KOPT-K1 (cell line): ENCODE data around the gene WDR5B.

ENCODE experiments used
- H3K27ac ChIP-seq: fragments of 200-600 bp; sonication (generic); 2 replicates; pipeline ENCODE4 v1.5.1; 2016; ENCODE audit warnings: antibody characterized with exemption, mild to moderate bottlenecking, low read depth, low read length; ENCODE audit not compliant: poor library complexity, severe bottlenecking
- H3K36me3 ChIP-seq: fragments of 200-600 bp; sonication (generic); 2 replicates; pipeline ENCODE4 v1.5.1; 2017; ENCODE audit warnings: antibody characterized with exemption, mild to moderate bottlenecking, low read length, moderate library complexity; ENCODE audit not compliant: insufficient read depth
- H3K9me3 ChIP-seq: fragments of 200-600 bp; sonication (generic); 2 replicates; pipeline ENCODE4 v1.5.1; 2017; ENCODE audit warnings: antibody characterized with exemption, low read length, mild to moderate bottlenecking; ENCODE audit not compliant: insufficient read depth, poor library complexity, severe bottlenecking

Gene WDR5B

GRCh38 chr3:122421836-122422235 is 6.0 kb upstream of the WDR5B start:
- Histone ChIP-seq H3K36me3 (peaks cover 59% of the 10 kb centered on the region), H3K27ac (no peak overlapping the region), H3K9me3 (no peaks in the 10 kb centered on the region)

- Histone ChIP-seq H3K9me3 (no peaks in the 10 kb centered on the region), H3K36me3 (peaks cover 52% of the 10 kb centered on the region), H3K27ac (no peak overlapping the region)
Measured at GRCh38 chr3:122421101-122421500, 5.2 kb upstream of the WDR5B start.

- H3K27ac ChIP-seq = peak overlapping the region; percentile 87
- H3K36me3 ChIP-seq = peaks cover 35% of the 10 kb centered on the region
- H3K9me3 ChIP-seq = no peaks in the 10 kb centered on the region
Measured at GRCh38 chr3:122416966-122417365, 1.1 kb upstream of the WDR5B start.

GRCh38 chr3:122415104-122415744 is 638 bp downstream of the WDR5B start:
- peak overlapping the region; percentile 87 for H3K27ac ChIP-seq
- H3K9me3 ChIP-seq = no peaks in the 10 kb centered on the region
- peaks cover 44% of the 10 kb centered on the region for H3K36me3 ChIP-seq

GRCh38 chr3:122414391-122414790 is 1.5 kb downstream of the WDR5B start:
- Histone ChIP-seq H3K9me3 (no peaks in the 10 kb centered on the region), H3K27ac (no peak overlapping the region), H3K36me3 (peaks cover 50% of the 10 kb centered on the region)

GRCh38 chr3:122410639-122411038 is 5.2 kb downstream of the WDR5B start:
- Histone ChIP-seq H3K27ac (no peak overlapping the region), H3K9me3 (no peaks in the 10 kb centered on the region), H3K36me3 (peaks cover 87% of the 10 kb centered on the region)

- no peaks in the 10 kb centered on the region for H3K9me3 ChIP-seq
- no peak overlapping the region for H3K27ac ChIP-seq
- H3K36me3 ChIP-seq = peaks cover 93% of the 10 kb centered on the region
Measured at GRCh38 chr3:122410111-122410510, 5.8 kb downstream of the WDR5B start.

GRCh38 chr3:122409446-122409845 is 6.4 kb downstream of the WDR5B start:
- no peak overlapping the region for H3K27ac ChIP-seq
- no peaks in the 10 kb centered on the region for H3K9me3 ChIP-seq
- H3K36me3 ChIP-seq = peaks cover 99% of the 10 kb centered on the region

GRCh38 chr3:122407946-122408345 is 7.9 kb downstream of the WDR5B start:
- no peak overlapping the region for H3K27ac ChIP-seq
- peaks cover 100% of the 10 kb centered on the region for H3K36me3 ChIP-seq
- no peaks in the 10 kb centered on the region for H3K9me3 ChIP-seq

- Histone ChIP-seq H3K36me3 (peaks cover 87% of the 10 kb centered on the region), H3K27ac (no peak overlapping the region), H3K9me3 (no peaks in the 10 kb centered on the region)
Measured at GRCh38 chr3:122406198-122406597, 9.7 kb downstream of the WDR5B start.

GRCh38 chr3:122405015-122405414 is 10.8 kb downstream of the WDR5B start:
- H3K27ac ChIP-seq = no peak overlapping the region
- peaks cover 75% of the 10 kb centered on the region for H3K36me3 ChIP-seq
- no peaks in the 10 kb centered on the region for H3K9me3 ChIP-seq

- Histone ChIP-seq H3K36me3 (peaks cover 60% of the 10 kb centered on the region), H3K27ac (no peak overlapping the region), H3K9me3 (no peaks in the 10 kb centered on the region)
Measured at GRCh38 chr3:122403489-122403888, 12.4 kb downstream of the WDR5B start.

- Histone ChIP-seq H3K36me3 (peaks cover 20% of the 10 kb centered on the region), H3K27ac (no peak overlapping the region), H3K9me3 (no peaks in the 10 kb centered on the region)
Measured at GRCh38 chr3:122398920-122399319, 16.9 kb downstream of the WDR5B start.

- Histone ChIP-seq H3K9me3 (no peaks in the 10 kb centered on the region), H3K36me3 (peaks cover 15% of the 10 kb centered on the region), H3K27ac (no peak overlapping the region)
Measured at GRCh38 chr3:122397201-122397600, 18.7 kb downstream of the WDR5B start.

- Histone ChIP-seq H3K27ac (no peak overlapping the region), H3K36me3 (peaks cover 22% of the 10 kb centered on the region), H3K9me3 (no peaks in the 10 kb centered on the region)
Measured at GRCh38 chr3:122396511-122396910, 19.4 kb downstream of the WDR5B start.

GRCh38 chr3:122395582-122395981 is 20.3 kb downstream of the WDR5B start:
- Histone ChIP-seq H3K9me3 (no peaks in the 10 kb centered on the region), H3K36me3 (peaks cover 23% of the 10 kb centered on the region), H3K27ac (no peak overlapping the region)
